ENCODE data around the gene PROCA1. TPM values are rescaled to one million over a fixed set of nuclear protein-coding genes. Genes with fewer than 3 reads are reported as not detected.

PROCA1 gene
- total RNA-seq, 2 donors from 2014 or later: 1.9 to 9.4 TPM

DNA sequence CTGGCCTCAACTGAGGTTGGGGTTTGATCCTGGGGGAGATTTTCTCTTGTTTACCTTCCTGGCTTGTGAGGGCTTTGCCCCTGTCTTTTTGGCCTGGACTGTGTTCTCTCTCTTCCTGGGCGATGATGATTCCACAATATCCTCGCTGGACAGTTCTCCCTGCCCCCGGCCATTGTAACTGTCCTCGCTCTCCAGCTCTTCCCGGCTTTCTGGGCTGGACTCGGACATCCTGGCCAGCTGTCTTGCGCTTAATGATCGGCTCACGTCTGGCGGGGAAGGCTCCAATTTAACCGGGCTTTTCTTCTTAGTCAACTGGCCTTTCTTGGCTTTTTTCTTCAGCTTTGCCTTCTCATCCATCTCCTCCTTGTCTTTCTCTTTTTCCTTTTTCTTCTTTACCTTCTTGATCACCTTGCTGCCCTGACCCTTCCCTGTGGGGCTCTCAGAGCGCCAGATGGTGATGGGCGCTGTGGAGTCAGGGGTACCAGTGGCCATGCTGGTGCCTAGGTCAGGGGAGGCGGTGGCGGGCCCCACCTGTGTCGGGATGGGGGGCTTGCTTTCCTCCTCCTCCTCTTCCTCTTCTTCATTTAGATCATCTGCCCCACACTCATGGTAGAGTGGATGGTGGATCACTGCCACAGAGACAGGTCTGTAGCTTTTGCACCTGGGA, 8.0 kb downstream of the PROCA1 start:
- peaks cover 25 to 26% of the 10 kb centered on the region in 2 donors for H3K36me3 ChIP-seq
- no peak for DNase-seq (ENCODE audit: low spot score)
- TF ChIP-seq, protein P1, sequence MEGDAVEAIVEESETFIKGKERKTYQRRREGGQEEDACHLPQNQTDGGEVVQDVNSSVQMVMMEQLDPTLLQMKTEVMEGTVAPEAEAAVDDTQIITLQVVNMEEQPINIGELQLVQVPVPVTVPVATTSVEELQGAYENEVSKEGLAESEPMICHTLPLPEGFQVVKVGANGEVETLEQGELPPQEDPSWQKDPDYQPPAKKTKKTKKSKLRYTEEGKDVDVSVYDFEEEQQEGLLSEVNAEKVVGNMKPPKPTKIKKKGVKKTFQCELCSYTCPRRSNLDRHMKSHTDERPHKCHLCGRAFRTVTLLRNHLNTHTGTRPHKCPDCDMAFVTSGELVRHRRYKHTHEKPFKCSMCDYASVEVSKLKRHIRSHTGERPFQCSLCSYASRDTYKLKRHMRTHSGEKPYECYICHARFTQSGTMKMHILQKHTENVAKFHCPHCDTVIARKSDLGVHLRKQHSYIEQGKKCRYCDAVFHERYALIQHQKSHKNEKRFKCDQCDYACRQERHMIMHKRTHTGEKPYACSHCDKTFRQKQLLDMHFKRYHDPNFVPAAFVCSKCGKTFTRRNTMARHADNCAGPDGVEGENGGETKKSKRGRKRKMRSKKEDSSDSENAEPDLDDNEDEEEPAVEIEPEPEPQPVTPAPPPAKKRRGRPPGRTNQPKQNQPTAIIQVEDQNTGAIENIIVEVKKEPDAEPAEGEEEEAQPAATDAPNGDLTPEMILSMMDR (IDR thresholded peaks at IDR 0.05): no peak
- TF ChIP-seq POLR2A (IDR thresholded peaks at IDR 0.05) (no peak), POLR2AphosphoS5 (IDR thresholded peaks at IDR 0.05) (no peak)
- no peaks in the 10 kb centered on the region for H3K9me3 ChIP-seq
- H3K4me3 ChIP-seq: no peak overlapping the region
- no peaks in the 10 kb centered on the region for H3K27me3 ChIP-seq (replicated peaks; ENCODE audit: insufficient read depth)
- H3K27ac ChIP-seq: no peak overlapping the region
- intact Hi-C loops (cut with DNase I): no loop called here
- 73% methylated on average over 16 of the region's 16 CpGs for whole genome bisulfite sequencing
- no peaks in the 10 kb centered on the region for H3K4me1 ChIP-seq (replicated peaks)

DNA sequence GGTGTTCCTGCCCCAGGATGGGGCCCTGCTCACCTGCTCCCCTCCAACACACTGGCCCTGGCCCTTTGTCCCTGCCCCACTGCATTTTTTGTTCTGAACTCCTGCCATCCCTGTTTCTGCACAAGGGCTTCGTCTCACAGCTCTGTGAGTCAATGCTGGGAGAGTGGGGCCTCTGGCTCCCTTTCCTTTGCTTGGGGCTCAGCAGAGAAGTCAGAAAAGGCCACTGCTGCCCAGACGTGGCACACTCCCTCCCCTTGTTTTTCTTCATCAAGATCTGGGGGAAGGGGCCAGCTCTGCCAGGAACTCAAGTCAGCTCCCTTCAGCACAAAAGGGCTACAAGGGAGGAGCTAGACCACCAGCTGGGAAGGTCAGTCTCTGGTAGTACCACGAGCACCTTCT, 8.9 kb downstream of the PROCA1 start:
- Histone ChIP-seq H3K27me3 (replicated peaks; ENCODE audit: insufficient read depth) (no peaks in the 10 kb centered on the region), H3K36me3 (peaks cover 32 to 35% of the 10 kb centered on the region in 2 donors), H3K9me3 (no peaks in the 10 kb centered on the region), H3K27ac (no peak overlapping the region), H3K4me3 (no peak overlapping the region), H3K4me1 (replicated peaks) (no peaks in the 10 kb centered on the region)
- DNase-seq (ENCODE audit: low spot score): no peak
- TF ChIP-seq, protein P1 (IDR thresholded peaks at IDR 0.05): no peak
- intact Hi-C loops (cut with DNase I): no loop called here
- 57% methylated on average over 3 of the region's 3 CpGs for WGBS

DNA sequence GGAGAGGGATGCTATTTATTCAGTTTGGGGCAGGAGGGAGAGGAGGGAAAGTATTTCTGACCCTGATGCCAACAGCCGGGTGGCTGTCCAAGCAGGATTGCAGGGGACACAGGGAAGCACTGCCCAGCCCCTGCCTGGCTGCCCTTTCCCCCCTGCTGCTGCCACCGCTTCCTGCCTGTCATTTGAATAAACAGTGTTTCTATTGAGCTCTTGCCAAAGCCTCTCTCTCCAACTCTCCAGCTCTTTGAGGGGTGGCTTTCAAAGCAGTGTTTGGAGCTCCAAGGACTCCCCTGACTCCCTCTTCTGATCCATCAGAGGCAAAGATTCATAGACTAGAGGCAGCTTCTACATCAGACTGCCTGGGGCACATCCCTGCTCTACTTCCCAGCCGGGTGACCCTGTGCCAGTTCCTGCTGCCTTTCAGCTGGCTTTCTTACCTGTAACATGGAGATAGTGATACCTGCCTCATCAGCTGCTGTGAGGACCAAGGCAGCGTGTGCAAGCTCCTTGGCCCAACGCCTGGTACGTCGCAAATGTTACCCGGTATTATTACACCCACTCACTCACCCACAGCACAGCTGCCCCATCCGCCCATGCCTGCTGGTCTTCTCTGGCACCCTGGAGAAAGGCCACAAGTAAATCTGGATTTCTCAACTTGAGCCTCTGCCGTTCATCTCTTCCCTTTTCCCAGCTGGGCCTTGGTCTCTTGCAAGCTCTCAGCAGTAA, 9.5 kb downstream of the PROCA1 start:
- peaks cover 34 to 37% of the 10 kb centered on the region in 2 donors for H3K36me3 ChIP-seq
- WGBS: 53% methylated on average over 10 of the region's 10 CpGs
- TF ChIP-seq POLR2A (IDR thresholded peaks at IDR 0.05) (no peak), POLR2AphosphoS5 (IDR thresholded peaks at IDR 0.05) (no peak)
- TF ChIP-seq, protein P1 (IDR thresholded peaks at IDR 0.05): no peak
- H3K4me1 ChIP-seq (replicated peaks): no peaks in the 10 kb centered on the region
- DNase-seq (ENCODE audit: low spot score): no peak
- intact Hi-C loops (cut with DNase I): no loop called here
- no peaks in the 10 kb centered on the region for H3K27me3 ChIP-seq (replicated peaks; ENCODE audit: insufficient read depth)
- no peak overlapping the region for H3K4me3 ChIP-seq
- no peaks in the 10 kb centered on the region for H3K9me3 ChIP-seq
- no peak overlapping the region for H3K27ac ChIP-seq

DNA sequence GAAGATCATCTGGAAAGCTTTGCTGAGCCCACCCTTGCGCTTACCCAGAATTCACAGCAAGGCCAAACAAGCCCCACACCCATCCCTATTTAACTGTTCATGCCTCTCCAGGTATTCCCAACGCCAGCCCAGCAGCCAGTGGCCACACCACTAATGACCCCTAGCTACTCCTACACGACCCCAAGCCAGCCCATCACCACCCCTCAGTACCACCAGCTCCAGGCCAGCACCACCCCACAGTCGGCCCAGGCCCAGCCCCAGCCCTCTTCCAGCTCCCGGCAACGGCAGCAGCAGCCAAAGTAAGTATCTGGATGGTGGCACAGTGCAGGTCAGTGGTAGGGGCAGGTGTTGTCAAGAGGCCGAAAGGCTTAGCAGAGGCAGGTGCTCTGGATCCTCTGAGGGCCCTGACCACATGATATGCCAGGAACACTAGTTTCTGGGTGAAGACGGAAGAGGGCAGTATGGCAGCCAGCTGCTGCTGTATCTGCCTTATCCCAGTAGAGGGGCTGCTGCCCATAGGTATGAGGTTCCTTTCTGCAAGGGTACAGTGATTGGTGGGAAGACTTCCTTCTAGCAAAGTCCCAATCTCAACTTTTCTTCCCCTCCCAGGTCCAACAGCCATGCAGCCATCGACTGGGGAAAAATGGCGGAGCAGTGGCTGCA, 10.7 kb downstream of the PROCA1 start:
- DNase-seq (ENCODE audit: low spot score): no peak
- H3K27ac ChIP-seq: no peak overlapping the region
- intact Hi-C loops (cut with DNase I): no loop called here
- no peak overlapping the region for H3K4me3 ChIP-seq
- WGBS: 87% methylated on average over 10 of the region's 10 CpGs
- no peaks in the 10 kb centered on the region for H3K4me1 ChIP-seq (replicated peaks)
- H3K27me3 ChIP-seq (replicated peaks; ENCODE audit: insufficient read depth): no peaks in the 10 kb centered on the region
- peaks cover 37 to 38% of the 10 kb centered on the region in 2 donors for H3K36me3 ChIP-seq
- TF ChIP-seq, protein P1 (IDR thresholded peaks at IDR 0.05): no peak
- TF ChIP-seq POLR2A (IDR thresholded peaks at IDR 0.05) (no peak), POLR2AphosphoS5 (IDR thresholded peaks at IDR 0.05) (no peak)
- no peaks in the 10 kb centered on the region for H3K9me3 ChIP-seq

Data from prostate gland (tissue), 2 donors.